Measurements from ENCODE around the gene TGFBI.

Gene TGFBI

DNA sequence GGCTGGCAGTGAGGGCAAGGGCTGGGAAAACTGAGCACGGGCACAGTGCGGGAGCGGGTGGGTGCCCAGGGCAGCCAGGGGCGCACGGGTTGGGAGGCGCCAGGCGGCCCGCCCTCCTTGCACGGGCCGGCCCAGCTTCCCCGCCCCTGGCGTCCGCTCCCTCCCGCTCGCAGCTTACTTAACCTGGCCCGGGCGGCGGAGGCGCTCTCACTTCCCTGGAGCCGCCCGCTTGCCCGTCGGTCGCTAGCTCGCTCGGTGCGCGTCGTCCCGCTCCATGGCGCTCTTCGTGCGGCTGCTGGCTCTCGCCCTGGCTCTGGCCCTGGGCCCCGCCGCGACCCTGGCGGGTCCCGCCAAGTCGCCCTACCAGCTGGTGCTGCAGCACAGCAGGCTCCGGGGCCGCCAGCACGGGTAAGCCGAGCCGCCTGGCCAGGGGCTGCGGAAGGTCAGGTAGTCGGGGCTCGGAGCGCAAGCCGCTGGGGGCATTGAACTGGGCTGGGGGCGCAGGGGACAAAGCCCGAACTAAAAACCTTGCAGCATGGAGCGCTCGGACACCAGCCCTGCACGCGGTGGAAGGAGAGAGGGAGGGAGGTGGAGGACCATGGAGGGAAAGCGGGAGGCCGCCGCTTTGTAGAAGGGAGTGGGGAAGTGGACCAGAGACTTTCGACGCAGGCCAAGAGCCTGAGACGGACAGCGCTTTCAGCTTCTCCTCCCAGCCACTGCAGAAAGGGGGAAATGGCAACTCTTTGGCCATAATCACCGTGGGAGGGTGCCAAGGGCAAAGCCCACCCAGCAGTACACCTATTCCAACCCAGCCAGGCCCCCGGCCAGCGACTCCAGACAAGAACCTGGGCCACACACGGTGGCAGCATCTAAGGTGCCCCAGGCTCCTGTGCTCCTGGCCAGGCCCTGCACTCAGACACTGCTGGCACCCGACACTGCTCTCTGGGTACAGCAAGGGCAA, at the start of gene TGFBI:
Gene TGFBI (plus strand): TSS at position 207 of the 961 bp plus-strand sequence. CDS start 68 bp downstream, at position 275.
- DNase-seq (ENCODE audit: low read depth): no peak

DNA sequence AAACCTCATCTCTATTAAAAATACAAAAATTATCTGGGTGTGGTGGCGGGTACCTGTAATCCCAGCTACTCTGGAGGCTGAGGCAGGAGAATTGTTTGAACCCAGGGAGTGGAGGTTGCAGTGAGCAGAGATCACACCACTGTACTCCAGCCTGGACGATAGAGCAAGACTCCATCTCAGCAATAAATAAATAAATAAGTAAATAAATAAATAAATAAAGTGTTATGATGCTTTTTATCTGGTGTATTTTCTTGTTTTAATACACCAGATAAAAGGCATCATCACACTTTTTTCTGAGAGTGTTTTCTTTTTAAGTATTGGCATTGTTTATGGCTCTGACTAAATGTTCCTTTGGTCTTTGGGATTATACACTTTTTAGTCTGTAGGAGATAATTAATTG, 49.8 kb upstream of the TGFBI start:
- no peak for DNase-seq (ENCODE audit: low read depth)

DNA sequence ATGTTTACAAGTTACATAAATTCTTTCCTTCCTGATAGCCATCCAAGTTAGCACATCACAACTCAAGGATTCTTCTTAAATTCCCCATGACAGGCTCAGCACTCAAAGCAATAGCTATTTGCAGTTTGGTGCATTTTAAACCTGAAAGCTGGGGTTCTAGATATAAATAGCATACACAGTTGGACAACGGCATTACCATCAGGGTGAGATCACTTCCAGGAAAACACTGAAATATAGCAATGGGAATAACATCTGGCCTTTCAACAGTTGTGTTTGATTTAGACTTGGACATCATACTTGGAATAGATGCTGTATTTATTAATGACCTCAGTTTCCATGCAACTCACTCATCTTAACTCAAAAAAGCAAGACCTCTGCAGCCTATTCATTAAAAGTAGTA, 49.3 kb upstream of the TGFBI start:
- DNase-seq (ENCODE audit: low read depth): peak; percentile 75

DNA sequence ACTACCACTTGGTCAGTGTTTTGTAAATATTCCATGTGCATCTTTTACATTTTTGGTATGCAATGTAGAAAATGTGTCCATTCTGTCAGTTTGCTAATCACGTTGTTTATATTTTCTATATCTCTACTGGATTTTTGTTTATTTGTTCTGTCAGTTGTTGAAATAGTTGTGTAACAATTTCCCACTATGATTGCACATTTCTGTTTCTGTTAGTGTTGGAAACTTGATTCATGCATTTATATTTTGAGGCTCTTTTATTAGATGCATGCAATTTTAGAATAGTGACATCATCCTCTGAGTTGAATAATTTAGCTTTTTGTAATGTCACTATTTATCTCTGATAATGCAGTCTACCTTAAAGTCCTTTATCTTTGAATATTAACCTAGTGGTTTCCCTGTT, 48.2 kb upstream of the TGFBI start:
- no peak for DNase-seq (ENCODE audit: low read depth)

DNA sequence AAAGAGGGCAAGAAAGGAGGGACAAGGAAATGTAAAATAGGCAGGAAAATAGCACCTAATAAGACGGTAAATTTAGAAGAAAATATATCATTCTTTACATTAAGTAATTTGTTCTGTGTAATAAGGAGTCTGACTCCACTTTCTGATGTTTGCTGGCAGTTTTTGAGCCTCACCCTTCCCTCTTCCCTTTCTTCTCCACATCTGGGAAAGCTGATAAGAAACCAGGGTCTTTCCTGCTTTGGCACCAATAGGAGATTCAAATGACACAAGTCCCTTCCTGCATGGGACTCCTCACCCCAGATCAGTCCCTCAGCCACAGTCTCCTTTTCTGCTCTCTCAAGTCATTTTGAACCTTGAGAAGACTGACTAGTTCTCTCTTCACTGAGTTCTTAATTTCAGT, 42.8 kb upstream of the TGFBI start:
- DNase-seq (ENCODE audit: low read depth): no peak

DNA sequence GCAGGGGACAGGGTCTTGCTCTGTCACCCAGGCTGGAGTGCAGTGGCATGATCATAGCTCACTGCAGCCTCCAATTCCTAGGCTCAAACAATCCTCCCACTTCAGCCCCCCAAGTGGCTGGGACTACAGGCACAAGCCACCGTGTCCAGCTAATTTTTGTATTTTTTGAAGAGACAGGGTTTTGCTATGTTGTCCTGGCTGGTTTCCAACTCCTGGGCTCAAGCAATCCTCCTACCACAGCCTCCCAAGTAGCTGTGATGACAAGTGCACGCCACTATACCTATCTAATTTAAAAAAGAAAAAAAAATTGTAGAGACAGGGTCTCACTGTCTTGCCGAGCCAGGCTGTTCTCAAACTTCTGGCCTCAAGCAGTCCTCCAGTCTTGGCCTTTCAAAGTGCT, 42.4 kb upstream of the TGFBI start:
- no peak for DNase-seq (ENCODE audit: low read depth)

DNA sequence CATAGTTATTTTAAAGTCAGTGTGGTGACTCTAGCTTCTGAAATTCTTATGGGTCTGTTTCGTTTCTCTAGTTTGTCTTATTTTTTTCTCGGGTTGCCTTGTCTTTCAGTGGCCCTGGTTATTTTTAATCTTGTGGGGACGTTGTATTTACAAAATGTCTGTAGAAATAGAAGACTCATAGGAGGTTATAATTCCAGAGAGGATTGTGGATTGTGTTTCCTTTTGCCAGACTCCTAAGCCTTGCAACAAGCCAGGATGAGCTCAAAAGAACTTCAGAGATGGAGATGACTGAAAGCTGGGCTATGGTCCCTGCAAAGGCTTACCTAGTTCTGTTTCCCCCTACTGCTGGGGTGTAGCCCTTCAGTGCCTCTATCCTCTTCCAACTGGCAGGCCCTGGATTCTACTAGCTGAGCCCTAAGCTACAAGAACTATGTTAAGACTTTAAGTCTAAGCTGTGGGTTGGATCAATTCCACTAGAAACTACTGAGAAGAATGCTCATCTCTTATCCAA, 41.8 kb upstream of the TGFBI start:
- no peak for DNase-seq (ENCODE audit: low read depth)

DNA sequence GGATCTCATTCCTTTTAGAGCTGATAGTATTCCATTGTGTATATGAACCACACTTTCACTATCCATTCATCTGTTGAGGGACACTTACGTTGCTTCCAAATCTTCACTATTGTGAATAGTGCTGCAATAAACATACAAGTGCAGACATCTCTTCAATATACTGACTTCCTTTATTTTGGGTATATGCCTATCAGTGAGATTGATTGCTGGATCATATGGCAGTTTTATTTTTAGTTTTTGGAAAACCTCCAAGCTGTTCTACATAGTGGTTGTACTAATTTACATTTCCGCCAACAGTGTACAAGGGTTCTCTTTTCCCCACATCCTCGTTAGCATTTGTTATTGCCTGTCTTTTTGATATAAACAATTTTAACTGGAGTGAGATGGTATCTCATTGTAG, 40.2 kb upstream of the TGFBI start:
- no peak for DNase-seq (ENCODE audit: low read depth)

DNA sequence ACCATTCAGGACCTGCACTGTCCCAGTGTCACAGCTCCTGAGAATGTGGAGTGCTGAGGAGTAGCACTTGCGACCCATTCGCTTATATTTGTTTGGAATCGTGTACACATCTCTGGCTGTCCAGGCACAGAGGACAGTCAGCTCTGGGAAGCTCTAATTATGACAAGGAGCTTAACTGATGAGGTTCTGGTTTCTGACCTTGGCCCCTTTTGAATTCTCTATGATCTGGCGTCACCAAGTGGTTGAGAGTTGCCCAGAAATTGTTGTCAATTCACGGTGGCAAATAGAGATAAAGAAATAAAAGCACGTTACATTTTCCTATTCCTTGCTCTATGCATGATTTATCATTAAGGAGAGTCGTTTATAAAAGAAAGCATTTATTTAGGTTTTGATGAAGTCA, 39.1 kb upstream of the TGFBI start:
- DNase-seq (ENCODE audit: low read depth): no peak

DNA sequence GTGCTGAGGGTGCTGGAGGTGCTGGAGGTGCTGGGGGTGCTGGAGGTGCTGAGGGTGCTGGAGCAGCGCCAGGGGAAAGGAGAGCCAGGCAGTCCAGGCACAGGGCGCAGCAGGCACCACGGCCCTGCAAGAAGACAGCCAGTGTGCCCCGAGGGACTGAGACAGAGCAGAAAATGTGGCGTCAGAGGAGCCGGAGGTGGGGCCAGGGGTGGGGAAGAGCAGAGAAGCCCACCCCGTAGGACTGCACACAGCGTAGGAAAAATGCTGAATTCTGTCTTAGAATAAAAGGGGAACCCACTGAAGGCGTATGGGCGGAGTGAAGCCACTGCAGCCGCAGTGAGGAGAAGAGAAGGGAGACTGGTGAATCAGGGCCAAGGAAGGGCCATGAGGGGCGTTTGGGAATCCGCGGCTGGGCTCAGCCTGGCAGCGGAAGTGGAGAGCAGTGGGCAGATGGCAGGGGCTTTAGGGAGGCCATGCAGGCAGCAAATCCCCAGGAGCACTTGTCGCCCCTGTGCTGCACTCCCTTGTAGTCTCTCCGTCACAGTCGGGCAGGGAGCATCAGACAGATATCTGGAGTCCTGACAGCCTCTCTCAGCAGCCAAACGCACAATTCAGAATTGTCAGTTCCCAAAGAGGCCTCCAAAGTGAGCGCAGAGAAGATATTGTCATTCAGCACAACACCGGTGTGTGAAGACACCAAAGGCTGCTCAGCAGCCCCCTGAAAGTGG, 38.1 kb upstream of the TGFBI start:
- DNase-seq (ENCODE audit: low read depth): no peak

DNA sequence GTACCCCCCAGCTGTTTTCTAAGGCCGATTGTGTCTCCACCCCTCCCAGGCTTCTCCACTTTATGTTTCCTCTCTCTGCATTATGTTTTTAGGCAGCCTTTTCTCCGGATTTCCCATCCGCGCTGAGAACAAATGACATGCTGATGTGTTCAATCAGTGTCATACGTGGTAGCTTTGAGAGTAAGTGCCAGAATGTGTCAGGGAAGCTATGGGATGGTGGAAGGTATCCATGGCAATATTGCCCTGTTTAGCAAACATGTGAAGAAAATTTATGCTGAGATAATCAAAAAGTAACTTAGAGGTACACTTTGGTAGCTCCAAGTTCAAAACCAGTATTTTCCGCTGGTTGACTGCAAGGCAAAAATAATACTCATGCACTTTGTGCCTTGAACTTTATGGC, 37.4 kb upstream of the TGFBI start:
- no peak for DNase-seq (ENCODE audit: low read depth)

DNA sequence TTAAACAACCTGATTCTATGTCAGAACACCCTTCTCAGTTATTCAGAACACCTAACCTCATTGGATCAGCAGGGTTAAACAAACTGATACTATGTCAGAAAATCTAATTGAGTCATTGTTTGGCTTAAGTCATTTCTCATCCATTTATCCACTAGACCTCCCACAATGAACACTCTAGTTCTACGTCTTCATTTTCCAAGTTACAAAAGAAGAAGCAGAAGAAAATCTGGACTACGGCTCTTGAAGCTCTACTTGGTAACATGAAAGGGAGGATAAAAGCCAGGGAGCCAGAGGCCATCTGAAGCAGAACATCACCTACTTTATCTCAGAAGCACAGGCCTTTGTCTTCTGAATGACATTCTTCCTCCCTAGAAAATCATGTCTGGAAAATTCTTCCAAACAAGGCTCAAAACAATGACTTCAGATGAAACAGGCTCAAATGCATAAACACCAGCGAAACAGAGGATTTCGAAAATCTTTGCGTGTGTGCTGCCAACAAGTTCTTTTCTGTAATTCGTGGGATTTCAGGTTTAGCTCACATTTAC, 35.4 kb upstream of the TGFBI start:
- DNase-seq (ENCODE audit: low read depth): no peak

DNA sequence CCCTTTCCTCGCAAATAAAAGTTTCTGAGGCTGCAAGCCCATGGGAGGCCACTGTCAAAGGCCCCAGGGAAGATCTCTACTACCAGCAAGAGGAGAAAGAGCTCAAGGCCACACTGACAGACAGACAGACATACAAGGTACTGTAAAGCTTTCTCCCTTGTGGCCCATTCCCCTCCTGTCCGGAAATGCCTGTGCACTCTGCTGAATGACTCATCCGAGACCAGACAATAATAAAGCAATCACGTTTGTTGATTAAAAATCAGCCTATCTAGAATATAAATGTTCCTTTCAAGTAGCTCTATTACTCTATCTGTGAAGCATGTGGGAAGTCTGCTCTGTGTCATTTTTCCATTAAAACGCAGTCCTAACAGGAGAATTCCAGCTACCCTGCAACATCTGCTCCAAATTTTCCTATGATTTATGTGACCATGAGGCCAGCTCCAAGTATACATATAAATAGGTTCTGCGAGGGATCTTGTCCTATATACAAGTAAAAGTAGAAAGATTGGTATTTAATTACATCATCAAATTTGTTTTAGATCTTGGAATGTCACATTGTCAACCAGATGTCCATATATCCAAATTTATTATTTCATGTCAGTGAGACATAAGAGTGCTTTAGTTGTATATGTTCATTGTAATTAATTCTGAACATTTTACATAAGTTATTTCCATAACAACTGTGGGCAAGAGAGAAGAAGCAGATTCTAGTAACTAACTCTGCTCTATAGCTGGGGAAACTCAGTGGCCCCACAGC, 34.7 kb upstream of the TGFBI start:
- peak; percentile 68 for DNase-seq (ENCODE audit: low read depth)

DNA sequence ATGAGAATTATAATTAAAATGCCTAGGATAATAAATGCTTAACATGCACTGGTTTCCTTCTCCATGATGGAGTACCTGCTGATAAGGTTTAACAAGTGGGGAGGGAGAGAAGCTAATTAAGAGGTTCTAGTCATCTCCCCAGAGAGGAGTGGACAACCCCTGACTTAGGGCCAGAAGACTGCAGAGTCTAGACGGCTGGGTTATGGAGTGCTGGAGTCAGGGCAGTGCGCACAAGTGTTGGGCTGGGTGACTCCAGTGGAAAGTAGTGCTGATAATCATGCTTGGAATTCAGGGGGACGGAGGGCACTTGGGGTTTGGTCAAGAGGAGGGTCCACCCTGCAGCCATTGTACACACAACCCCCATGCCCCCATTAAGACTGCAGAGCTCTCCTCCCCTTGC, 32.8 kb upstream of the TGFBI start:
- DNase-seq (ENCODE audit: low read depth): no peak

DNA sequence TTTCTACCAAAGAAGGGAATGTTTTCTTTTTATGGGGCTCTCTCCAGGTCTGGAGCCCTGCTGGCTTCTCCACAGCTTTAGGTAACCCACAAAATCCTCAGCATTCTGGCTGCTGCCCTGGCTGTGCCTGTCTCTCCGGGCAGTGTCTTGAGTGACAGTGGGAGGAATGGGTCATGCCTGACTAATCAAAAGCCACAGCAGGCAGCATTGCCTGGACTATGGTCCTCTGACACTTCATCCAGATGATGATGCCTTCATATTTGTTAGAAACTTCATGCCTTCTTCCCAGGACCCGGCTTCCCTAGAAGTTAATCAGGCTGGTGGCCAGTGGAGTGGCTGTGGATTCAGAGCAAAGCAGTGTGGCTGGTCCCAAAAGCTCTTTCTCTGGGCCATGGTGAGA, 32.2 kb upstream of the TGFBI start:
- DNase-seq (ENCODE audit: low read depth): no peak

DNA sequence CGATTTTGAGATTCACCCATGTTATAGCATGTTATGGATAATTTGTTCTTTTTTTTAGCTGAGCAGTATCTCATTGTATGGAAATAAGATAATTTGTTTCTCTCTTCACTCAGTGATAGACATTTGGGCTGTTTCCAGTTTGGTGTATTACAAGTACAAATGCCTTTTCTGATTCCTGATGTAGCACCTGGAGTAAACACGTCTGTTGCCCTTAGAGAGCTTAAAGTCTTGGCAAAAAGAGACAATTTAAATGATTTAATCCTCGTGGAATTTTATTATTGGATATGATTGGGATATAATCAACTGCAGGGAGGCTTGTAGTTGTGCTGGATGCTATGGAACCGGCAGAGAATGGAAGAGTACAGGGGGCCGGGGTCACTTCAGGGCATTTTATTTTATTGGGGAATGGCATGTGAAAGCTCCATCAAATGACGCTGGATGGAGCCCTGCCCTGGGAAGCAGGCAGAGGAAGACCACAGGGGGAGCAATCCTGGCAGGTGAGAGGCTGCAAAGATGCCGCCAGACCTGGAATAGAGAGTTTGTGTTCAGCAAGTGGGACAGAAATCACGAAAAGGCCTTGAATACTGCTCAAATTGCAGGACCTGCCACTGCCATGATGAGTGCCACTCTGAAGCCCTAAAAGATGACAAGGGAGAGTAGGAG, 31.0 kb upstream of the TGFBI start:
- no peak for DNase-seq (ENCODE audit: low read depth)

DNA sequence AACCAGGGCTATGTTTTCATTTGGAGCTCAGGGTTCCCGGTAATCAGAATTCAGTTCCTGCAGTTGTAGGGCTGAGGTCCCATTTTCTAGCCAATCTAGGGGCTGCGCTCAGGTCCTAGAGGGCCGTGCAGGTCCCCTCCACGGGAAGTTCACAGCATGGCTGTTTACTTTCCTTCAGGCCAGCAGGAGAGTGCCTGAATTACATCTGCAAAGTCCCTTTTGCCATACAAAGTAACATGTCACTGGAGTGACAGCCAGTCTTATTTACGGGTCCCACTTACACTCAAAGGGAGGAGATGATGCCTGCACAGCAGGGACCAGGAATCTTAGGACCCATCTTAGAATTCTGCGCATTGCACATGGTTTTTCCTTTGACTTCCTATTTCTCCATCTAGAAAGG, 29.9 kb upstream of the TGFBI start:
- no peak for DNase-seq (ENCODE audit: low read depth)

DNA sequence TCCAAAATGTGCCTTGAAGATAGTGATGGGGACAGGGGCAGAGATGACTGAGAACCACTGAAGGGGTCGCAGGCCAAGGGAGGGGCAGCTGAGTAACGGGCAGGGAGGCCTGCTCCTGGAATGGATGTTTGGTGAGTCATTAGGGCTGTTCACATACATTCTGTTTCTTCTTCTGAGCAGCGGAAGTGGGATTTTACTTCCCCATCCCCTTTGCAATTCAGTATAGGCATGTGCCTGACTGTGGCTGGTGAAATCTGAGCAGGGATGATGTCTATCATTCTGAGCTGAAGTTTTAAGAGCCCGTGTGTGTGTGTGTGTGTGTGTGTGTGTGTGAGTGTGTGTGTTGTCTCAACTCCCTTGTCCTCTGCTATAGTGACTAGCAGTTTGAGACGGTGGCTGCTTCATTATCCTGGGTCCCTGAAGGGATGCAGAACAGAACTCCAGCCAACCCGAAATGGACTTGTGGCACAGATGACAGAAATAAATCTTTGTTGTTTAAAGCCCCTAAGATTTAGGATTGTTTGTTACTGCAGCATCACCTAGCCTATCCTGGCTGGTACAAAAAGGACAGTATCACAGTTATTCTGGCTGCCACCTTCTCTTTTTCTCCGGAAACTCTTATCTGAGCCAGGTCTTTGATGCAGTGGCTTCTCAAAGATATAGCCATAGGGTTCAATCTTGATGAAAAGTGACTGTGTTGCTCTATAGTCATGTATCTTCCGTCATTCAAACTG, 29.2 kb upstream of the TGFBI start:
- DNase-seq (ENCODE audit: low read depth): no peak

DNA sequence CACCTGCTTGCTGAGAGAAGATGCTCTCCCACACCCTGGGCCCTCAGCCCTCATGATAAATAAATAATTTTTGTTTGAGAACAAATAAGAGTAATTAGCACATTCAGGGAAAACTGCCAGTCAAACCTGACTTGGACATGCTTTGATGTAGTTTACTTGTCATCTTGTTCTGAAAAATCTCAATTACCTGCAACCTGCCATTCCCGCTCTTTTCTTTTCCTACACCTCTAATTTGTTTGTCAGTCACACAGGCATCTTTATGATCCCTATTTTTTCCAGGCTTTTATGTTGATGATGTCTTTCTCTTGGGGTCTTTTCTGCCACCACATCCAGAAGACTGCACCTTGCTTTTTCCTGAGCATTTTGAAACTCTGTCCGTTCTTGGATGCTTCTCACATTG, 28.6 kb upstream of the TGFBI start:
- DNase-seq (ENCODE audit: low read depth): no peak

DNA sequence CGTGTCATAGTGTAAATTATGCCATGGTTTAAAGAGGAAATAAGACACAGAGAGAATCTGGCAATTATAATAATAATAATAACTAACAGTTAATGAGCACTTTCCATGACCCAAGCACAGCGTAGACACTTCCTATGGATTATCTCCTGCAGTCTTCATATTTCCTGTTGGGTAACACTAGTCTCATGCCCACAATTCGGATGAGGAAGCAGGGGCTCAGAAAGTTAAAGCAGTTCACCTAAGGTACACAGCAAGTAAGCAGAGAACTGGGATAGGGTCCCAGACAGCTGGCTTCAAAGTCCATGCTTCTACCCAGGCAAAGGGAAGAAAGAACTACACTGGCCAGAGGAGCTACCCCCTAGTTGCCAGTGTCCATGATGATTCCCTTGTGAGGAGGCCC, 27.9 kb upstream of the TGFBI start:
- DNase-seq (ENCODE audit: low read depth): no peak

DNA sequence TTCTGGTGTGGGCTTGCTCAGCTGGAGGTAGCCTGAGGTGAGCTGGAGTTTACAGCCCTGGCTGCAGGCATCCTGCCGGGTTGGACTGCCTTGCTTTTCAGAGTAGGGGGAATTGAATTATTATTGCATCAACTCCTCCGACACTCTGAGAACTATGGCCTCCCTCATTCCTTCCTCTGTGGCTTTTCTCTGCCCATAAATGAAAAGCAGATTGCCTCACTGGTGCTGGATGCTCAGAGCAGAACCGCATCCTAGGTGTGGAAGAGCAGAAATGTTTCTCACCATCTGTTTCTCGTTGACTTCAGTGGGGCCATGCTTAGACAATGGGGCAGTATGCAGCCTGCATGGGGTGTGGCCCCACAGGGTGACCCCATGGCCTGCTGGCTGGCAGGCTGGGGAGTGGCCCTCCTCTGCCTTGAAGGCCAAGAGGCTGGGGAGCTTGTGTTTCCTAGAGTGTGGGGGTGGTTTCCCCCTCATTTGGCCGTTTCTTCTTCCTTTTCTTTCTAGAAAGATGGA, 27.3 kb upstream of the TGFBI start:
- peak; percentile 93 for DNase-seq (ENCODE audit: low read depth)

Data from GM04503 (cell line).